ENCODE data around the gene GATA5.

Gene GATA5

GRCh38 chr20:62475772-62476055 is at the start of gene GATA5:
GATA5 (minus strand) TSS chr20:62475995; CDS start chr20:62475521, 474 bp downstream.
- DNase-seq: no peak

- DNase-seq: no peak
Measured at GRCh38 chr20:62525014-62525413, 49.2 kb upstream of the GATA5 start.

- DNase-seq: no peak
Measured at GRCh38 chr20:62524505-62524911, 48.7 kb upstream of the GATA5 start.

GRCh38 chr20:62523473-62524203 is 47.8 kb upstream of the GATA5 start:
- peak; percentile 76 for DNase-seq

- no peak for DNase-seq
Measured at GRCh38 chr20:62522748-62523396, 47.1 kb upstream of the GATA5 start.

- DNase-seq: no peak
Measured at GRCh38 chr20:62519826-62520225, 44.0 kb upstream of the GATA5 start.

- DNase-seq: no peak
Measured at GRCh38 chr20:62518911-62519310, 43.1 kb upstream of the GATA5 start.

GRCh38 chr20:62517901-62518610 is 42.3 kb upstream of the GATA5 start:
- no peak for DNase-seq

- DNase-seq: no peak
Measured at GRCh38 chr20:62517168-62517567, 41.4 kb upstream of the GATA5 start.

GRCh38 chr20:62516338-62516737 is 40.5 kb upstream of the GATA5 start:
- DNase-seq: no peak

- DNase-seq: no peak
Measured at GRCh38 chr20:62515826-62516225, 40.0 kb upstream of the GATA5 start.

GRCh38 chr20:62515280-62515679 is 39.5 kb upstream of the GATA5 start:
- DNase-seq: no peak

GRCh38 chr20:62513991-62514390 is 38.2 kb upstream of the GATA5 start:
- DNase-seq: no peak

- no peak for DNase-seq
Measured at GRCh38 chr20:62511915-62512610, 36.3 kb upstream of the GATA5 start.

GRCh38 chr20:62511300-62511914 is 35.6 kb upstream of the GATA5 start:
- no peak for DNase-seq

GRCh38 chr20:62508641-62509051 is 32.9 kb upstream of the GATA5 start:
- no peak for DNase-seq

GRCh38 chr20:62507991-62508640 is 32.3 kb upstream of the GATA5 start:
- DNase-seq: no peak

- no peak for DNase-seq
Measured at GRCh38 chr20:62507323-62507722, 31.5 kb upstream of the GATA5 start.

GRCh38 chr20:62506791-62507190 is 31.0 kb upstream of the GATA5 start:
- DNase-seq: no peak

- DNase-seq: no peak
Measured at GRCh38 chr20:62506087-62506486, 30.3 kb upstream of the GATA5 start.

- no peak for DNase-seq
Measured at GRCh38 chr20:62505337-62506045, 29.7 kb upstream of the GATA5 start.

- no peak for DNase-seq
Measured at GRCh38 chr20:62504323-62504722, 28.5 kb upstream of the GATA5 start.

Measured in activated naive CD4-positive, alpha-beta T cell treated with Interleukin-2 at 50 U/mL for 16 hours (primary cell).